Activated effector memory CD4-positive, alpha-beta T cell treated with anti-CD3 and anti-CD28 coated beads, Interleukin-2, amount 50 U/mL, for 16 hours (primary cell): ENCODE data around the gene GGPS1.
"Not testable (repeated sequence)": the region's sequence is repeated elsewhere in the genome, so short reads cannot be mapped to it uniquely, and the experiment has no call there.

Experiments
- DNase-seq: peaks from one replicate; pipeline ENCODE4 v3.0.0-alpha.2; 2020

Gene GGPS1

GRCh38 chr1:235307158-235308124, 20.9 kb upstream of the GGPS1 start:
- no peak for DNase-seq

- DNase-seq: not testable (repeated sequence)
These were observed 19.2 kb upstream of the GGPS1 start for GRCh38 chr1:235309206-235309605.

GRCh38 chr1:235313262-235313661, 15.1 kb upstream of the GGPS1 start:
- no peak for DNase-seq

GRCh38 chr1:235313931-235314678, 14.3 kb upstream of the GGPS1 start:
- no peak for DNase-seq

- no peak for DNase-seq
These were observed 13.2 kb upstream of the GGPS1 start for GRCh38 chr1:235315173-235315572.

- no peak for DNase-seq
These were observed 12.6 kb upstream of the GGPS1 start for GRCh38 chr1:235315735-235316134.

- no peak for DNase-seq
These were observed 11.2 kb upstream of the GGPS1 start for GRCh38 chr1:235317168-235317567.

GRCh38 chr1:235319255-235319654, 9.1 kb upstream of the GGPS1 start:
- no peak for DNase-seq

GRCh38 chr1:235320521-235321179, 7.7 kb upstream of the GGPS1 start:
- DNase-seq: no peak

- no peak for DNase-seq
These were observed 4.1 kb upstream of the GGPS1 start for GRCh38 chr1:235324296-235324695.

GRCh38 chr1:235325139-235325538, 3.2 kb upstream of the GGPS1 start:
- DNase-seq: no peak

- no peak for DNase-seq
These were observed 2.5 kb upstream of the GGPS1 start for GRCh38 chr1:235325854-235326253.

- peak; percentile 88 for DNase-seq
These were observed 1.4 kb upstream of the GGPS1 start for GRCh38 chr1:235326719-235327558.

GRCh38 chr1:235327559-235328270, 655 bp upstream of the GGPS1 start, which contains the start of gene ARID4B:
Gene ARID4B (minus strand): TSS chr1:235328179. CDS start chr1:235326919, 1,260 bp downstream.
- DNase-seq: peak; percentile 87

GRCh38 chr1:235329139-235329902, 951 bp downstream of the GGPS1 start:
- peak; percentile 84 for DNase-seq

- no peak for DNase-seq
These were observed 2.5 kb downstream of the GGPS1 start for GRCh38 chr1:235330918-235331285.

GRCh38 chr1:235331401-235331800, 3.0 kb downstream of the GGPS1 start:
- no peak for DNase-seq

GRCh38 chr1:235336903-235337302, 8.5 kb downstream of the GGPS1 start:
- DNase-seq: no peak

- DNase-seq: no peak
These were observed 11.4 kb downstream of the GGPS1 start for GRCh38 chr1:235339746-235340145.

- DNase-seq: no peak
These were observed 13.0 kb downstream of the GGPS1 start for GRCh38 chr1:235341334-235341733.

- DNase-seq: no peak
These were observed 13.7 kb downstream of the GGPS1 start for GRCh38 chr1:235342039-235342438.
